Gastrocnemius medialis (tissue), 4 donors: ENCODE data around the gene CES1. TPM values are rescaled to one million over a fixed set of nuclear protein-coding genes. Genes with fewer than 3 reads are reported as not detected.
"Not testable (repeated sequence)": the region's sequence is repeated elsewhere in the genome, so short reads cannot be mapped to it uniquely, and the experiment has no call there.

Experiments used
- ATAC-seq, 2 donors: fragments of 150-250 bp; one replicate each; pipeline ENCODE4 v1.9.1; 2016
- DNase-seq, 2 donors: peaks; one replicate each; pipeline ENCODE4 v3.0.0-alpha.2; 2019
- H3K27ac ChIP-seq, 4 donors: fragments of 200-600 bp; sonication (generic); 1 replicate in 1 of 4; 2 replicates in 3 of 4; pipeline ENCODE4 v1.5.1; 2016 to 2018; ENCODE audit warnings: mild to moderate bottlenecking in 2 of 4, moderate library complexity in 1 of 4
- H3K27me3 ChIP-seq, 3 donors: fragments of 200-600 bp; sonication (generic) in 2 of 3; 1 replicate in 1 of 3; 2 replicates in 2 of 3; pipeline versions ENCODE4 v1.5.1 to v1.6.0; 2016 to 2019; ENCODE audit warnings: mild to moderate bottlenecking in 1 of 3, moderate library complexity in 1 of 3
- H3K36me3 ChIP-seq, 2 donors: fragments of 200-600 bp; sonication (generic) in 1 of 2; one replicate each; pipeline ENCODE4 v1.5.1; 2017 to 2018
- H3K4me1 ChIP-seq, 2 donors: fragments of 200-600 bp; sonication (generic) in 1 of 2; one replicate each; pipeline ENCODE4 v1.5.1; 2016 to 2017; ENCODE audit warnings: mild to moderate bottlenecking in 2 of 2
- H3K4me3 ChIP-seq, 4 donors: fragments of 200-600 bp; sonication (generic) in 3 of 4; 1 replicate in 1 of 4; 2 replicates in 3 of 4; pipeline ENCODE4 v1.5.1; 2016 to 2019; ENCODE audit warnings: mild to moderate bottlenecking in 2 of 4
- H3K9me3 ChIP-seq, 3 donors: fragments of 200-600 bp; sonication (generic) in 2 of 3; 1 replicate in 1 of 3; 2 replicates in 2 of 3; pipeline ENCODE4 v1.5.1; 2016 to 2019
- POLR2A ChIP-seq, 2 donors: fragments of 450-650 bp; IDR thresholded peaks; one replicate each; pipeline ENCODE4 v1.6.1; 2017; ENCODE audit warnings: antibody characterized with exemption in 2 of 2, mild to moderate bottlenecking in 2 of 2, moderate library complexity in 2 of 2
- in situ Hi-C, 4 donors: fragments of 200-750 bp; cut with MboI; loops; one replicate each; pipeline versions ENCODE4 v1.15.0 to v1.8.0; 2017; ENCODE audit warnings: low sequenced_read_pairs in 4 of 4
- intact Hi-C: fragments of 100-400 bp; cut with DNase I; formaldehyde crosslinking; loops from one replicate; pipeline ENCODE4 v1.15.1; 2023; ENCODE audit warnings: low total_unique reads
- total RNA-seq, 4 donors: library from RNA; depleted of rRNA; stranded (reverse); fragments of >200 nt; gene quantifications; one replicate each; pipeline versions ENCODE4 v1.1.0 to v1.2.3, GENCODE V29; 2016
- TF ChIP-seq, protein P1 (sequence below), 5 experiments: fragments of 450-650 bp in 3 of 5; fragments of 200-600 bp in 2 of 5; sonication (generic) in 2 of 5; IDR thresholded peaks in 4 of 5; conservative IDR thresholded peaks in 1 of 5; 1 replicate in 4 of 5; 2 replicates in 1 of 5; pipeline ENCODE4 v1.5.1; 2016 to 2019; ENCODE audit warnings: antibody characterized with exemption in 5 of 5, mild to moderate bottlenecking in 3 of 5, moderate library complexity in 3 of 5

The CES1 gene
- total RNA-seq, 4 donors from 2014 or later, result 2.2 to 5.1 (median 3.1) TPM

DNA sequence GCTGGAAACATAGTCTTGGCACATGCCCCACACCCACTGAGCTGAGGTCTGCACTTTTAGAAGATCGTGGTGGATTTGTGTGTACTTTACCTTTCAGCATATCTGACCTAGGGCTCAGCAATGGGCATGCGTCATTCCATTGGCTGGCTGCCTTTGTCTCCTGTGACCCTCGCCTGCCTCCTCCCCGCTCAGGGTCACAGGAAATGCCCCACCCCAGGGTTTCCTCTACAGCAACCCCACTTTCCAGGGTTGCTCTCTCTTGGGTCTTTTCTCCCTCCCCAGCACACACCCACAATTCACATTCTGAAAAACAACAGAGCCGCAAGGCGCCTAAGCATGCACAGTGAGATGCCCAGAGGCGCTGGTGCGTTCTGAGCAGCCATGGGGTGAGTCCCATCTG lies 29.2 kb downstream of the CES1 start:
- H3K4me1 ChIP-seq, intact Hi-C loops, H3K36me3 ChIP-seq, H3K27ac ChIP-seq, H3K27me3 ChIP-seq, H3K9me3 ChIP-seq, H3K4me3 ChIP-seq, ATAC-seq, in situ Hi-C loops, DNase-seq: not testable (repeated sequence)

DNA sequence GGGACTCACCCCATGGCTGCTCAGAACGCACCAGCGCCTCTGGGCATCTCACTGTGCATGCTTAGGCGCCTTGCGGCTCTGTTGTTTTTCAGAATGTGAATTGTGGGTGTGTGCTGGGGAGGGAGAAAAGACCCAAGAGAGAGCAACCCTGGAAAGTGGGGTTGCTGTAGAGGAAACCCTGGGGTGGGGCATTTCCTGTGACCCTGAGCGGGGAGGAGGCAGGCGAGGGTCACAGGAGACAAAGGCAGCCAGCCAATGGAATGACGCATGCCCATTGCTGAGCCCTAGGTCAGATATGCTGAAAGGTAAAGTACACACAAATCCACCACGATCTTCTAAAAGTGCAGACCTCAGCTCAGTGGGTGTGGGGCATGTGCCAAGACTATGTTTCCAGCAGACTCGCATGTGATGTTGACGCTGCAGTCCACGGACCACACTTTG lies 39.9 kb downstream of the CES1 start:
- H3K4me3 ChIP-seq, ATAC-seq, DNase-seq, intact Hi-C loops, H3K27me3 ChIP-seq, H3K27ac ChIP-seq, H3K4me1 ChIP-seq, H3K36me3 ChIP-seq, H3K9me3 ChIP-seq, in situ Hi-C loops: not testable (repeated sequence)

DNA sequence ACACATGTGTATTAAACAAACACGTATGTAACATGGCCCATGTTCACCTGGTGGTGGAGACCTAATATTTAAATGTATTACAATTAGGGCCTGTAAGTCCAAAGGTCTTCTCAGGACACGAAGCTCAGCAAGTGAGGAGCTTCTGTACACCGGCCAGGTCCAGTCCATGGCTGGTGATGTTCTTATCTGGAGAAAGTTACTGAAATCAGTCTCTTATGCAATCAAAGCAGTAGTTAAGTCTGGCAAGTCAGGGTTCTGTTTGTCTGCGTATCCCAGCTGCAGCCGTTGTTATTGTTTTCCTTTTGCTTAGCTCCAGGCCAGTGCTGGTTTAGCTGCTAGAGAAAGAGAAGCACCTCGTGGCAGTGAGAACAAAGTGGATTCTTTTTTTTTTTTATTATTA lies 41.4 kb downstream of the CES1 start:
- H3K27ac ChIP-seq, H3K9me3 ChIP-seq, H3K4me3 ChIP-seq, DNase-seq, H3K4me1 ChIP-seq, ATAC-seq, intact Hi-C loops, H3K27me3 ChIP-seq, H3K36me3 ChIP-seq, in situ Hi-C loops: not testable (repeated sequence)

DNA sequence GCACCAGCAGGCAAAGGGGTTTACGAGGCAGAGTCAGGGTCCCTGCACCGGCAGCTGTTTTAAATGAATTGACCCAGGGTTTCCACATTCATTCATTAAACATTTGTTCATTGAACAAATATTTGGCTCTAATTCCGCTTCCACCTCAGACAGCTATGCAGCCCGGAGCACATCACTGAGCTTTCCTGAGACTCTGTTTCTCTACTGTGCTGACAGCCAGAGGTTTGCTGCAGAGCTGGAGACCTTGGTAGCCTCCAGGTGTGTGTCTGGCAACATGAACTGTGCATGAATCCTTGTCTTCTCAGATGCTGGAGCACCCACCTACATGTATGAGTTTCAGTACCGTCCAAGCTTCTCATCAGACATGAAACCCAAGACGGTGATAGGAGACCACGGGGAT lies 42.7 kb downstream of the CES1 start:
- H3K27ac ChIP-seq, H3K36me3 ChIP-seq, H3K27me3 ChIP-seq, H3K9me3 ChIP-seq, H3K4me1 ChIP-seq, ATAC-seq, H3K4me3 ChIP-seq, DNase-seq, in situ Hi-C loops, intact Hi-C loops: not testable (repeated sequence)

DNA sequence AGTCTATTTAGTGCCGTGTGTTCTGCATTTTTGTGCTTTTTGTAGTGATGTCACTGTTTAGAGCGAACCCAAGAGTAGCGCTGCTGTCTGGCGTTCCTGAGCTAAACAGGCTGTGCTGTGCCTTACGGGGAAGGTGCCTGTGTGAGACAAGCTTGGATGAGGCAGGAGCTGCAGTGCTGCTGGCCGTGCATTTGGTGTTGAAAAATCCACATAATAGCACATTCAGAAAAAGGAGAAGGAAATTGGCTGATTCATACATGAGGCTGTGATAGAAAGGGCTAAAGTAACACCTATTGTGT lies 50.2 kb downstream of the CES1 start:
- DNase-seq, result not testable (repeated sequence)

DNA sequence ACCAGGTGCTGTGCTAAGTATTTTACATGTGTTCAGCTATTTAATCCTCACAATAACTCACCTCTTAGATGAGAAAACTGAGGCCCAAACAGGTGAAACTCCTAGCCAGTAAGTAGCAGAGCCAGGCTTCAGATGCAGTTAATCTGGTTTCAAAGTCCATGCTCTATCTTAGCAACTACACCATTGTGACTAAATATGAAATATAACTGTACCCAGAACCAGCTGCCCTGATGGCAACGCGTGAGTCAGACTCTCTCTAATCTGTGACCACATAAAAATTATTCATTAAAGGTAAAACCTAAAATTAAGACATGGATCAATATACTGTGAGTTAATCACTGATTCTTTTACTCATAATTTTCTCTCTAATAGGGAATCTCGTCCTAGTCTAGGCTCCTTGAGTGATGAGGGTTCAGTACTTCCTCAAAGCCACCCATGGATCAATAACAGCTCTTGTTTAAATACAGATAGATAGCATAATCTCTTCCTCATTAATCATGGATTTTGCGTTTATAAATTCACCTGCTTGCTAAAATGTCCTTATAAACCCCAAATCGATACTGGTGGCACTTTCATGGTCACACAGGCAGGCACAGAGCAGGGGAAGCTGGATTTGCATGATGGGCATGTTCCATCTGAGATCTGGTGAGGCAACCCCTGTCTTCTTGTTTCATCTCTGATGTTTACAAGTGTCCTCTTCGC lies 50.7 kb downstream of the CES1 start:
- in situ Hi-C loops, H3K4me1 ChIP-seq, intact Hi-C loops, DNase-seq, H3K27ac ChIP-seq, H3K36me3 ChIP-seq, H3K27me3 ChIP-seq, H3K9me3 ChIP-seq, ATAC-seq, H3K4me3 ChIP-seq: not testable (repeated sequence)

More for the DNA sequence above, 50.2 kb downstream of the CES1 start:
- H3K27me3 ChIP-seq, ATAC-seq, H3K4me3 ChIP-seq, H3K4me1 ChIP-seq, in situ Hi-C loops, intact Hi-C loops, H3K27ac ChIP-seq, H3K9me3 ChIP-seq, H3K36me3 ChIP-seq: not testable (repeated sequence)

DNA sequence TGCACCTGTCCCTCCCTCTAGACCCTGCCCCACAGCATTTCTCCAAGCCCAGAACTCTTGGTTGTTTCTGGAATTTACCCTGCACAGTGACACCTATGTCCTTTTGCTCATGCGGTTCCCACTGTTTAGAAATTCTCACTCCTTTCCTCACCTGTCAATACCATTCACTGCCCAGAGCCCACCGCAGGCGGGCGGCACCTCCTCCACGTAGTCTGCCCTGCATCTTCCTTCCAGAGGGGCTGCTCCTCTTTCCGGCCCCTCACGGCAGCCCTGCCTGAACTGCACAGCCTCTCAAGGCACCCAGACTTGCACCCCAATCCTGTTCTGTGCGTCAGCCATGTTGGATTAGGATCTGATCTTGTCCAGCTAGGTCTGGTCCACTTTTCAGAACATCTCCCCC lies 51.4 kb downstream of the CES1 start:
- ATAC-seq, H3K4me3 ChIP-seq, H3K27ac ChIP-seq, intact Hi-C loops, DNase-seq, H3K27me3 ChIP-seq, in situ Hi-C loops, H3K36me3 ChIP-seq, H3K9me3 ChIP-seq, H3K4me1 ChIP-seq: not testable (repeated sequence)

DNA sequence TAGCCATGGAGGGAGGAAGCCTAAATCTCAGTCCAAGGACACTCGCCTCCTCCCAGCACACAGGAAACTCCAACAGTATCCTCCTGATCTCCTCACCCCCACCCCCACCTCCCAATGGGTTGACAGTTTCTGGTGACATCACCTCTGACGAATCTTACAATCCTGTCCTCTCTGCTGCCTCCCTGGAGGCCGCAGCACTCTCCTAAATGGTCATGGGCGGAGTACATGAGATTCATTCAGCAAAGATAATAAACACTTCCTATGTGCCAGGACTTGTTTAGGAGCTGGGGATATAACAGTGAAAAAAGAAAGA lies 52.8 kb downstream of the CES1 start:
- H3K36me3 ChIP-seq, DNase-seq, H3K4me1 ChIP-seq, H3K4me3 ChIP-seq, in situ Hi-C loops, H3K9me3 ChIP-seq, H3K27me3 ChIP-seq, ATAC-seq, intact Hi-C loops, H3K27ac ChIP-seq: not testable (repeated sequence)

DNA sequence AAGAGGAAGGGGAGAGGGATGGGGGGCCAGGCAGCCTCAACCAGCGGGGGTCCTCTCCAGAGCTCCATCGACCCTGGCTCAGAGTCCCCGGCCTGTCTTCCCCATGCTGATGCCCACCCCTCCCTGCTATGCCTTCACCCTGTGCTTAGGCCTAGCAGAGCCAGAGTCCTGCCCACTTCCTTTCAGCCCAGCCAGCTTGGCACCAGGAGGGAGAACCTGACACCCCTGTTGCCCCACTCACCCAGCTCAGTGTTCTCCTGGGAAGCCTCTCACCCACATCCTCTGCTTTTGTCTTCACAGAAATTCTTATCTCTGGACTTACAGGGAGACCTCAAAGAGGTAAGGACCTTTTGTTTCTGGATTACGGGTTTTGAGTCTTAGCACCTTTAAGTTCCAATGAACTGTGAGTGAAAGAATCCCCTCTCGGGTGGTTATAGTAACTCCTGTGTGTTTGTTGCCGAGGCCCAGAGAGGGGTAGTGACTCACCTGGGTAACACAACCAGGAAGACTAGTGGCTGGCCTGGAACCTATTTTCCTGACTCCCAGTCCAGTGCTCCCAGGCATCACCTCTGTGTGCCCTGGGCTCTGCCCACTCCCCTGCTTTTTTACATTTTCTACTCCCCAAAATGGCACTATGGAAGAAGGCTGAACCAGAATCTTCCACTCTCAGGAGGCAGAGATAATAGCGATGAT lies 53.3 kb downstream of the CES1 start:
- ATAC-seq (no peak), DNase-seq (peak in 1 of 2 donors; percentile 18)
- H3K36me3 ChIP-seq, result no peaks in the 10 kb centered on the region
- no peak overlapping the region for H3K27ac ChIP-seq
- in situ Hi-C loops (no loop called here), intact Hi-C loops (no loop called here)
- TF ChIP-seq POLR2A (IDR thresholded peaks at IDR 0.05), result no peak
- TF ChIP-seq, protein P1, sequence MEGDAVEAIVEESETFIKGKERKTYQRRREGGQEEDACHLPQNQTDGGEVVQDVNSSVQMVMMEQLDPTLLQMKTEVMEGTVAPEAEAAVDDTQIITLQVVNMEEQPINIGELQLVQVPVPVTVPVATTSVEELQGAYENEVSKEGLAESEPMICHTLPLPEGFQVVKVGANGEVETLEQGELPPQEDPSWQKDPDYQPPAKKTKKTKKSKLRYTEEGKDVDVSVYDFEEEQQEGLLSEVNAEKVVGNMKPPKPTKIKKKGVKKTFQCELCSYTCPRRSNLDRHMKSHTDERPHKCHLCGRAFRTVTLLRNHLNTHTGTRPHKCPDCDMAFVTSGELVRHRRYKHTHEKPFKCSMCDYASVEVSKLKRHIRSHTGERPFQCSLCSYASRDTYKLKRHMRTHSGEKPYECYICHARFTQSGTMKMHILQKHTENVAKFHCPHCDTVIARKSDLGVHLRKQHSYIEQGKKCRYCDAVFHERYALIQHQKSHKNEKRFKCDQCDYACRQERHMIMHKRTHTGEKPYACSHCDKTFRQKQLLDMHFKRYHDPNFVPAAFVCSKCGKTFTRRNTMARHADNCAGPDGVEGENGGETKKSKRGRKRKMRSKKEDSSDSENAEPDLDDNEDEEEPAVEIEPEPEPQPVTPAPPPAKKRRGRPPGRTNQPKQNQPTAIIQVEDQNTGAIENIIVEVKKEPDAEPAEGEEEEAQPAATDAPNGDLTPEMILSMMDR (IDR thresholded peaks at IDR 0.05 in 4 of 5, conservative IDR thresholded peaks at IDR 0.05 in 1 of 5), result no peak
- no peak overlapping the region for H3K4me3 ChIP-seq
- no peaks in the 10 kb centered on the region for H3K9me3 ChIP-seq
- H3K4me1 ChIP-seq, result no peaks in the 10 kb centered on the region
- no peaks in the 10 kb centered on the region for H3K27me3 ChIP-seq
